GM12878 (cell line): ENCODE results near the gene CTH. TPM values are rescaled to one million over a fixed set of nuclear protein-coding genes. Genes with fewer than 3 reads are reported as not detected.

Source experiments
- ATAC-seq: fragments of 200-7000 bp; cut with Tn5 transposase; 3 replicates; pipeline ENCODE4 v1.9.1; 2020; ENCODE audit warnings: mild to moderate bottlenecking, moderate library complexity
- Bru-seq: library from RNA; stranded (reverse); fragments of 400-500 nt; gene quantifications from one replicate; lab custom pipeline; 2021; lab: Mats Ljungman, UMichigan
- BruChase-seq, 2 experiments: library from RNA; stranded (reverse); fragments of 400-500 nt; gene quantifications; one replicate each; lab custom pipeline; 2021; lab: Mats Ljungman, UMichigan
- BruUV-seq: library from RNA; stranded (reverse); fragments of 400-500 nt; replicated peaks from 2 replicates; lab custom pipeline; 2021; lab: Mats Ljungman, UMichigan
- CTCF ChIA-PET: fragments of 300-600 bp; sonication (Branson Sonifier 250); formaldehyde crosslinking; extraction: SDS; loops from one replicate; lab custom pipeline; 2021; ENCODE audit warnings: inconsistent platforms; lab: Yijun Ruan, JAX
- POLR2A ChIA-PET: fragments of 350-600 bp; formaldehyde crosslinking; extraction: SDS; loops from one replicate; lab custom pipeline; 2021; ENCODE audit warnings: inconsistent platforms; lab: Charles Lee
- RAD21 ChIA-PET: fragments of 300-600 bp; sonication (Branson Sonifier 250); formaldehyde crosslinking; loops from one replicate; lab custom pipeline; 2023; ENCODE audit warnings: antibody characterized with exemption; ENCODE audit not compliant: unreplicated experiment; lab: Charles Lee
- SMC1A ChIA-PET: fragments of 300-600 bp; sonication (Branson Sonifier 250); formaldehyde crosslinking; loops from one replicate; lab custom pipeline; 2023; ENCODE audit not compliant: unreplicated experiment, uncharacterized antibody; lab: Charles Lee
- DNase-seq: peaks from one replicate; pipeline ENCODE4 v3.0.0-alpha.2; 2011; ENCODE audit warnings: low read depth, low spot score
- FAIRE-seq: peaks from 3 replicates; lab custom pipeline; 2011; peaks lifted over from hg19 to GRCh38; lab: Jason Lieb, UNC
- H2AFZ ChIP-seq: 2 replicates; pipeline ENCODE4 v1.6.0; 2011; ENCODE audit warnings: low read depth, low read length, control low read depth; ENCODE audit not compliant: control insufficient read depth
- H3K27ac ChIP-seq: 2 replicates; pipeline ENCODE4 v1.5.1; 2011; ENCODE audit warnings: control low read depth; ENCODE audit not compliant: control insufficient read depth, insufficient read depth
- H3K27me3 ChIP-seq, 2 experiments: replicated peaks in 1 of 2; 2 replicates each; pipeline versions ENCODE4 v1.6.0 to v1.6.1; 2011; ENCODE audit warnings: low read length in 1 of 2; ENCODE audit not compliant: control insufficient read depth in 2 of 2, insufficient read depth in 2 of 2
- H3K36me3 ChIP-seq, 2 experiments: 2 replicates each; pipeline ENCODE4 v1.5.1; 2011; ENCODE audit warnings: low read length in 1 of 2; ENCODE audit not compliant: control insufficient read depth in 2 of 2, insufficient read depth in 2 of 2
- H3K4me1 ChIP-seq: 2 replicates; pipeline ENCODE4 v1.6.1; 2011; ENCODE audit warnings: mild to moderate bottlenecking, low read length, moderate library complexity, mixed read lengths; ENCODE audit not compliant: control insufficient read depth, insufficient read depth
- H3K4me2 ChIP-seq: 2 replicates; pipeline ENCODE4 v1.6.0; 2011; ENCODE audit warnings: control low read depth; ENCODE audit not compliant: control insufficient read depth, insufficient read depth
- H3K4me3 ChIP-seq: fragments of 200-600 bp; sonication (generic); 2 replicates; pipeline ENCODE4 v1.5.1; 2016
- H3K79me2 ChIP-seq: 2 replicates; pipeline ENCODE4 v1.6.0; 2011; ENCODE audit warnings: low read length; ENCODE audit not compliant: control insufficient read depth, insufficient read depth
- H3K9ac ChIP-seq: 2 replicates; pipeline ENCODE4 v1.8.0; 2011; ENCODE audit warnings: low read length, control low read depth, mixed read lengths; ENCODE audit not compliant: control insufficient read depth, insufficient read depth
- H3K9me3 ChIP-seq: replicated peaks from 3 replicates; pipeline ENCODE4 v1.5.1; 2011; ENCODE audit warnings: mild to moderate bottlenecking, low read length; ENCODE audit not compliant: control insufficient read depth, insufficient read depth
- H4K20me1 ChIP-seq: 2 replicates; pipeline ENCODE4 v1.6.0; 2011; ENCODE audit not compliant: control insufficient read depth, insufficient read depth
- BCL11A ChIP-seq: IDR thresholded peaks from 2 replicates; pipeline ENCODE4 v1.6.1; 2011; ENCODE audit warnings: low read depth, low read length
- BMI1 ChIP-seq: fragments of 450-650 bp; IDR thresholded peaks from 2 replicates; pipeline ENCODE4 v1.6.1; 2016; ENCODE audit warnings: mild to moderate bottlenecking, moderate library complexity, borderline replicate concordance
- CBX3 ChIP-seq: fragments of 200-600 bp; sonication (generic); IDR thresholded peaks from 2 replicates; pipeline ENCODE4 v1.6.1; 2016; ENCODE audit warnings: low read depth, borderline replicate concordance
- CHD2 ChIP-seq: IDR thresholded peaks from 2 replicates; pipeline ENCODE4 v1.6.1; 2011; ENCODE audit warnings: low read depth, low read length, improper control_type of control experiment, borderline replicate concordance
- MEF2A ChIP-seq: IDR thresholded peaks from 2 replicates; pipeline ENCODE4 v1.6.1; 2011; ENCODE audit warnings: low read depth, mild to moderate bottlenecking, low read length, moderate library complexity; ENCODE audit not compliant: insufficient read depth
- NBN ChIP-seq: fragments of 450-650 bp; IDR thresholded peaks from 2 replicates; pipeline ENCODE4 v1.6.1; 2016
- NFXL1 ChIP-seq: fragments of 450-650 bp; IDR thresholded peaks from 2 replicates; pipeline ENCODE4 v1.6.1; 2017; ENCODE audit warnings: antibody characterized with exemption, mild to moderate bottlenecking, borderline replicate concordance
- POLR2A ChIP-seq: IDR thresholded peaks from 2 replicates; pipeline ENCODE4 v1.6.1; 2011; ENCODE audit warnings: low read depth, mild to moderate bottlenecking, low read length
- RCOR1 ChIP-seq: conservative IDR thresholded peaks from 2 replicates; pipeline ENCODE4 v1.6.1; 2012; ENCODE audit warnings: low read depth, low read length, improper control_type of control experiment
- RFX5 ChIP-seq: IDR thresholded peaks from 2 replicates; pipeline ENCODE4 v1.6.1; 2011; ENCODE audit warnings: low read depth, low read length, improper control_type of control experiment
- SMAD5 ChIP-seq: IDR thresholded peaks from 2 replicates; pipeline ENCODE4 v1.6.1; 2016; ENCODE audit warnings: antibody characterized with exemption, low read depth
- ZZZ3 ChIP-seq: IDR thresholded peaks from 2 replicates; pipeline ENCODE4 v1.6.1; 2011; ENCODE audit warnings: low read depth; ENCODE audit not compliant: control insufficient read depth, insufficient read length
- WGBS: methylation state at CpG from one replicate; pipeline ENCODE4 v1.1.6; 2016; ENCODE audit warnings: low lambda C conversion rate; ENCODE audit not compliant: insufficient replicate concordance, insufficient coverage; ENCODE audit errors: missing lambda C conversion rate; 5-methylcytosine and 5-hydroxymethylcytosine counted together
- in situ Hi-C: fragments of 300-500 bp; cut with MboI; formaldehyde crosslinking; loops from 9 replicates; pipeline ENCODE4 v1.14.3; 2018; ENCODE audit warnings: mixed read lengths
- intact Hi-C: fragments of 100-400 bp; cut with micrococcal nuclease; formaldehyde crosslinking; loops from one replicate; pipeline ENCODE4 v1.14.2; 2022; ENCODE audit not compliant: unreplicated experiment
- long read RNA-seq, 2 experiments: library from polyadenylated mRNA; unstranded; transcript quantifications; one replicate each; pipeline ENCODE4 v2.0.0, GENCODE V29; 2019 to 2020
- polyA minus RNA-seq, 3 experiments: library from RNA; depleted of rRNA, polyadenylated mRNA; stranded (reverse); fragments of >200 nt; gene quantifications; 2 replicates each; pipeline ENCODE4 v1.2.3, GENCODE V29; 2011
- polyA plus RNA-seq, 11 experiments: library from polyadenylated mRNA; depleted of rRNA in 4 of 11; unstranded in 6 of 11; stranded (reverse) in 5 of 11; fragments of >200 nt; fragmentation: Nextera tagmentation in 4 of 11; fragmentation: Illumina TruSeq in 1 of 11; extraction: Ambion mirVana in 4 of 11; extraction: Trizol in 1 of 11; gene quantifications; 1 replicate in 1 of 11; 2 replicates in 10 of 11; pipeline versions ENCODE4 v1.2.1 to v1.2.3, GENCODE V29; 2011 to 2016; ENCODE audit warnings: inconsistent platforms in 2 of 11, missing spikeins in 2 of 11, low read depth in 1 of 11
- total RNA-seq, 4 experiments: library from RNA; depleted of rRNA in 3 of 4; stranded (reverse); fragments of >200 nt in 3 of 4; fragmentation: Illumina TruSeq in 1 of 4; extraction: Trizol in 1 of 4; gene quantifications; 2 replicates each; pipeline versions ENCODE4 v1.2.1 to v1.2.3, GENCODE V29; 2013 to 2021
- TF ChIP-seq, protein P1 (sequence below): fragments of 450-650 bp; IDR thresholded peaks from 2 replicates; pipeline ENCODE4 v1.6.1; 2018; ENCODE audit warnings: mild to moderate bottlenecking, low read depth, moderate library complexity; ENCODE audit not compliant: partially characterized antibody
- TF ChIP-seq, protein P2 (sequence below): fragments of 450-650 bp; IDR thresholded peaks from 2 replicates; pipeline ENCODE4 v1.6.1; 2017; ENCODE audit warnings: mild to moderate bottlenecking

The CTH gene
- 3.9 and 4.5 TPM in 2 replicates for total RNA-seq (2013; cell fraction: nucleolus; rRNA removed)
- total RNA-seq (2014; rRNA removed): 6.3 and 6.6 TPM in 2 replicates
- 8.0 and 9.5 TPM in 2 replicates for total RNA-seq (2014; rRNA removed; fragmentation: Illumina TruSeq; extraction: Trizol)
- 7.2 and 8.8 TPM in 2 replicates for total RNA-seq (2021)
- polyA plus RNA-seq (2011; ENCODE audit: low read depth): 11.0 TPM
- polyA plus RNA-seq (2011; rRNA removed): 17.5 and 26.1 TPM in 2 replicates
- 13.6 and 19.0 TPM in 2 replicates for polyA plus RNA-seq (2011; cell fraction: cytosol; rRNA removed)
- polyA plus RNA-seq (2011; cell fraction: nucleus; rRNA removed): 12.8 and 13.2 TPM in 2 replicates
- polyA plus RNA-seq (2012): 11.1 and 17.2 TPM in 2 replicates
- polyA plus RNA-seq (2014; fragmentation: Illumina TruSeq; extraction: Trizol): 11.0 and 12.9 TPM in 2 replicates
- 10 to 100 TPM in 1 of 2 experiments, 1 to 10 TPM in 1; 9.8 to 12.5 TPM for polyA plus RNA-seq (2014; fragmentation: Nextera tagmentation; extraction: Ambion mirVana)
- polyA plus RNA-seq (2014; rRNA removed): 8.0 TPM in 2 replicates
- 10 to 100 TPM; 12.5 to 13.5 TPM for polyA plus RNA-seq (2016; fragmentation: Nextera tagmentation; extraction: Ambion mirVana)
- polyA minus RNA-seq (2011; rRNA and poly(A)+ RNA removed): 13.6 and 20.5 TPM in 2 replicates
- 6.4 and 7.4 TPM in 2 replicates for polyA minus RNA-seq (2011; cell fraction: cytosol; rRNA and poly(A)+ RNA removed)
- 11.0 and 16.7 TPM in 2 replicates for polyA minus RNA-seq (2011; cell fraction: nucleus; rRNA and poly(A)+ RNA removed)
- percentile 75 among the genes with signal in this experiment for Bru-seq, nascent RNA
- BruChase-seq, experiment 1, labeled RNA remaining after a 6-hour chase: percentile 68 among the genes with signal in this experiment
- BruChase-seq, experiment 2, labeled RNA remaining after a 2-hour chase: percentile 73 among the genes with signal in this experiment
- long read RNA-seq, experiment 1, transcript CTH-202 (12 exons, 1,805 nt): major isoform, 9 of 11 reads
- long read RNA-seq, experiment 1, partial matches to known transcripts: 0 of 11 reads
- long read RNA-seq, experiment 1, other reads (novel, unspliced or antisense): 2 of 11 reads
- long read RNA-seq, experiment 2, transcript CTH-202 (12 exons, 1,805 nt): major isoform, 53 of 75 reads
- long read RNA-seq, experiment 2, partial matches to known transcripts: 17 of 75 reads
- long read RNA-seq, experiment 2, other reads (novel, unspliced or antisense): 1 of 75 reads

DNA sequence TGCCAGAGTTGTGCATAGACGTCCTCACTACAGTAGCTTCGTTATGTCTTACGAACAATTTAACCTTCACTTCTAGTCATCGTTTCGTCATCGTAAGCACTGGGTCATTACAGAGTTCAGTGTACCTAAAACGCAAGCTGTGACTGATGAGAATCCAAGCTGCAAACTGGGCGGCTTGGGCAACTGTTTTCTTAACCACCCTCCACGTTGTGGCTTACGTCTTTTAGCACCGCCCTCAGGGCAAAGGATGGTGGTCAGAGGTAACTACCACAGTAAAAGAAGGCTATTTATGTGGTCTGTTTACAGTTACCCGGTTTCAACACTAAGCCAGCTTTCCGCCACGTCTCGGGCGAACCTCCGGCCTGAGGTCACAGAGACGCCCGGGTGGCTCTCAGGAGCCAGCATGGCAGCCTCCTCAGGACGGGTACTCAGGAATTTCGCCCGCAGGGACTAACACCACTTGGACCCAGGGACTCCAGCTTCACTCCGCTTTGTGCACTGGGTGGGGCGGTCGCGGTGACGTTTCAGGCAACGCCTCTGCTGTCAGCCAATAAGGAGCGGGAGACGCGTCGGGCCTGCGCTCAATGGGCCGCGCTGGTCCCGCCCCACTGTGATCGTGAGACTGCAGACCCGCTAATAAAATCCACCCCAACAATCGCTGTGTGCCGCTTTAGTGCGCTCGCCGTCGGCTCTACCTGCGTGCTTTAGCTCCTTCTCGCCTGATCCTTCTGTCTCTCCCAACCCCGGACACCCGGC, at the start of gene CTH:
Gene CTH (plus strand): TSS at position 665 of the 756 bp plus-strand sequence. CDS start 148 bp downstream, outside the sequence.
- BruUV-seq: no TSS peak
- no peak for TF ChIP-seq BCL11A
- TF ChIP-seq MEF2A: no peak
- no peak for TF ChIP-seq BMI1
- TF ChIP-seq NBN: peak; percentile 84; the same call in 1 of the 2 replicates
- TF ChIP-seq RFX5: peak; percentile 85
- peak; percentile 97 for TF ChIP-seq POLR2A
- no peak for TF ChIP-seq ZZZ3
- TF ChIP-seq CBX3: no peak
- TF ChIP-seq, protein P1, sequence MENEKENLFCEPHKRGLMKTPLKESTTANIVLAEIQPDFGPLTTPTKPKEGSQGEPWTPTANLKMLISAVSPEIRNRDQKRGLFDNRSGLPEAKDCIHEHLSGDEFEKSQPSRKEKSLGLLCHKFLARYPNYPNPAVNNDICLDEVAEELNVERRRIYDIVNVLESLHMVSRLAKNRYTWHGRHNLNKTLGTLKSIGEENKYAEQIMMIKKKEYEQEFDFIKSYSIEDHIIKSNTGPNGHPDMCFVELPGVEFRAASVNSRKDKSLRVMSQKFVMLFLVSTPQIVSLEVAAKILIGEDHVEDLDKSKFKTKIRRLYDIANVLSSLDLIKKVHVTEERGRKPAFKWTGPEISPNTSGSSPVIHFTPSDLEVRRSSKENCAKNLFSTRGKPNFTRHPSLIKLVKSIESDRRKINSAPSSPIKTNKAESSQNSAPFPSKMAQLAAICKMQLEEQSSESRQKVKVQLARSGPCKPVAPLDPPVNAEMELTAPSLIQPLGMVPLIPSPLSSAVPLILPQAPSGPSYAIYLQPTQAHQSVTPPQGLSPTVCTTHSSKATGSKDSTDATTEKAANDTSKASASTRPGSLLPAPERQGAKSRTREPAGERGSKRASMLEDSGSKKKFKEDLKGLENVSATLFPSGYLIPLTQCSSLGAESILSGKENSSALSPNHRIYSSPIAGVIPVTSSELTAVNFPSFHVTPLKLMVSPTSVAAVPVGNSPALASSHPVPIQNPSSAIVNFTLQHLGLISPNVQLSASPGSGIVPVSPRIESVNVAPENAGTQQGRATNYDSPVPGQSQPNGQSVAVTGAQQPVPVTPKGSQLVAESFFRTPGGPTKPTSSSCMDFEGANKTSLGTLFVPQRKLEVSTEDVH: no peak
- no peak for TF ChIP-seq SMAD5
- no peak for TF ChIP-seq RCOR1
- no peak for TF ChIP-seq NFXL1
- peak; percentile 70; the same call in 1 of the 2 replicates for TF ChIP-seq CHD2
- TF ChIP-seq, protein P2, sequence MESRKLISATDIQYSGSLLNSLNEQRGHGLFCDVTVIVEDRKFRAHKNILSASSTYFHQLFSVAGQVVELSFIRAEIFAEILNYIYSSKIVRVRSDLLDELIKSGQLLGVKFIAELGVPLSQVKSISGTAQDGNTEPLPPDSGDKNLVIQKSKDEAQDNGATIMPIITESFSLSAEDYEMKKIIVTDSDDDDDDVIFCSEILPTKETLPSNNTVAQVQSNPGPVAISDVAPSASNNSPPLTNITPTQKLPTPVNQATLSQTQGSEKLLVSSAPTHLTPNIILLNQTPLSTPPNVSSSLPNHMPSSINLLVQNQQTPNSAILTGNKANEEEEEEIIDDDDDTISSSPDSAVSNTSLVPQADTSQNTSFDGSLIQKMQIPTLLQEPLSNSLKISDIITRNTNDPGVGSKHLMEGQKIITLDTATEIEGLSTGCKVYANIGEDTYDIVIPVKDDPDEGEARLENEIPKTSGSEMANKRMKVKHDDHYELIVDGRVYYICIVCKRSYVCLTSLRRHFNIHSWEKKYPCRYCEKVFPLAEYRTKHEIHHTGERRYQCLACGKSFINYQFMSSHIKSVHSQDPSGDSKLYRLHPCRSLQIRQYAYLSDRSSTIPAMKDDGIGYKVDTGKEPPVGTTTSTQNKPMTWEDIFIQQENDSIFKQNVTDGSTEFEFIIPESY: 0 out of 2 replicates have a peak, but pooled peaks have one; percentile 17

More for the DNA sequence above, at the start of gene CTH:
- CTCF ChIA-PET: interaction anchor here (0.6 to 2.3 kb wide), 13 partner anchors 11 to 277 kb away, joined by 3 to 6 read pairs (median 3); partner anchors contain the start of gene ANKRD13C
- Histone ChIP-seq H2AFZ (peak within 1 kb of the TSS; percentile 91), H3K4me2 (peak within 1 kb of the TSS; percentile 84), H4K20me1 (no peaks in the 10 kb centered on the region), H3K4me1 (peaks cover 25% of the 10 kb centered on the region), H3K9ac (peak within 1 kb of the TSS; percentile 74), H3K27me3 (no peaks in the 10 kb centered on the region), H3K27ac (peak within 1 kb of the TSS; percentile 74), H3K4me3 (peak within 1 kb of the TSS; percentile 85), H3K9me3 (no peaks in the 10 kb centered on the region), H3K79me2 (peaks cover 13% of the 10 kb centered on the region), H3K36me3 (no peaks in the 10 kb centered on the region)
- ATAC-seq (peak; percentile 95), DNase-seq (peak; percentile 77), FAIRE-seq (peak; percentile 96)
- POLR2A ChIA-PET: interaction anchor here (0.6 to 3.0 kb wide), 8 partner anchors 12 to 281 kb away, joined by 3 to 32 read pairs (median 4); partner anchors contain the start of gene ANKRD13C
- SMC1A ChIA-PET: interaction anchor here (0.5 to 3.8 kb wide), 14 partner anchors 9 to 737 kb away, joined by 3 to 26 read pairs (median 4); partner anchors contain the start of gene ANKRD13C
- in situ Hi-C loops: loop anchor here (5.0 kb wide), 1 partner anchor 53 kb away; no protein-coding TSS in a partner anchor
- intact Hi-C loops: loop anchor here (2.0 to 10.0 kb wide), 3 partner anchors 56 to 206 kb away; partner anchors contain the start of genes ANKRD13C and LRRC40
- under 1% methylated on average over 48 of the region's 48 CpGs for WGBS
- RAD21 ChIA-PET: interaction anchor here (0.6 to 3.3 kb wide), 13 partner anchors 10 to 189 kb away, joined by 3 to 23 read pairs (median 4); partner anchors contain the start of genes ANKRD13C and SRSF11
